HFFc6 (cell line): ENCODE results near the gene UPK3B. TPM values are rescaled to one million over a fixed set of nuclear protein-coding genes. Genes with fewer than 3 reads are reported as not detected.
"Not testable (repeated sequence)": the region's sequence is repeated elsewhere in the genome, so short reads cannot be mapped to it uniquely, and the experiment has no call there.

Experiments
- DNase-seq: peaks from one replicate; pipeline ENCODE4 v3.0.0-alpha.2; 2018
- H3K27ac Mint-ChIP-seq: 2 replicates; pipeline ENCODE4 v1.8.0; 2020; ENCODE audit warnings: mild to moderate bottlenecking, mixed read lengths
- H3K27me3 Mint-ChIP-seq: 2 replicates; pipeline ENCODE4 v1.8.0; 2021; ENCODE audit warnings: mild to moderate bottlenecking, moderate library complexity, mixed read lengths; ENCODE audit not compliant: insufficient read depth
- H3K36me3 Mint-ChIP-seq: 2 replicates; pipeline ENCODE4 v1.8.0; 2021; ENCODE audit warnings: low read depth, mixed read lengths
- H3K4me1 Mint-ChIP-seq: 2 replicates; pipeline ENCODE4 v1.8.0; 2020; ENCODE audit warnings: low read depth, mixed read lengths
- H3K4me3 Mint-ChIP-seq: 2 replicates; pipeline ENCODE4 v1.8.0; 2020; ENCODE audit warnings: mild to moderate bottlenecking, moderate library complexity, mixed read lengths
- H3K9me3 Mint-ChIP-seq: 2 replicates; pipeline ENCODE4 v1.8.0; 2020; ENCODE audit warnings: mild to moderate bottlenecking, mixed read lengths
- CTCF ChIP-seq: fragments of 200-600 bp; sonication (generic); IDR thresholded peaks from 2 replicates; pipeline ENCODE4 v1.5.0; 2021; ENCODE audit warnings: antibody characterized with exemption, mild to moderate bottlenecking
- total RNA-seq, 6 experiments: library from RNA; stranded (reverse); fragmentation: NEBNext Ultra II Directional; extraction: Animal tissue kit (Norgen Biotek cat#: 25700); gene quantifications; 2 replicates in 1 of 6; 3 replicates in 5 of 6; pipeline ENCODE4 v1.2.3, GENCODE V29; 2021

The UPK3B gene
- total RNA-seq, 6 experiments from 2014 or later: 0.41 TPM; not detected in 5

- H3K27ac Mint-ChIP-seq, H3K36me3 Mint-ChIP-seq, H3K4me1 Mint-ChIP-seq, DNase-seq, H3K9me3 Mint-ChIP-seq, H3K4me3 Mint-ChIP-seq, H3K27me3 Mint-ChIP-seq: not testable (repeated sequence)
These were observed 11.0 kb upstream of the UPK3B start for GRCh38 chr7:76499201-76499923.

GRCh38 chr7:76499924-76500241, 10.5 kb upstream of the UPK3B start:
- not testable (repeated sequence) for H3K36me3 Mint-ChIP-seq, H3K9me3 Mint-ChIP-seq, H3K4me1 Mint-ChIP-seq, DNase-seq, H3K27me3 Mint-ChIP-seq, H3K4me3 Mint-ChIP-seq, H3K27ac Mint-ChIP-seq

GRCh38 chr7:76502224-76502623, 8.1 kb upstream of the UPK3B start:
- H3K27ac Mint-ChIP-seq, H3K36me3 Mint-ChIP-seq, H3K4me1 Mint-ChIP-seq, H3K27me3 Mint-ChIP-seq, DNase-seq, H3K9me3 Mint-ChIP-seq, H3K4me3 Mint-ChIP-seq: not testable (repeated sequence)

GRCh38 chr7:76502836-76503235, 7.5 kb upstream of the UPK3B start:
- H3K36me3 Mint-ChIP-seq, H3K27ac Mint-ChIP-seq, H3K4me1 Mint-ChIP-seq, DNase-seq, H3K27me3 Mint-ChIP-seq, H3K9me3 Mint-ChIP-seq, H3K4me3 Mint-ChIP-seq: not testable (repeated sequence)

- H3K4me1 Mint-ChIP-seq, H3K27me3 Mint-ChIP-seq, H3K9me3 Mint-ChIP-seq, H3K36me3 Mint-ChIP-seq, DNase-seq, H3K27ac Mint-ChIP-seq, H3K4me3 Mint-ChIP-seq: not testable (repeated sequence)
These were observed 7.1 kb upstream of the UPK3B start for GRCh38 chr7:76503244-76503643.

GRCh38 chr7:76504351-76505167, 5.8 kb upstream of the UPK3B start:
- H3K27ac Mint-ChIP-seq, DNase-seq, H3K36me3 Mint-ChIP-seq, H3K4me3 Mint-ChIP-seq, H3K4me1 Mint-ChIP-seq, H3K9me3 Mint-ChIP-seq, H3K27me3 Mint-ChIP-seq: not testable (repeated sequence)

GRCh38 chr7:76505168-76506080, 4.9 kb upstream of the UPK3B start:
- no peaks in the 10 kb centered on the region; the same call in 1 of the 2 replicates for H3K27me3 Mint-ChIP-seq
- H3K4me1 Mint-ChIP-seq: no peaks in the 10 kb centered on the region
- peaks cover 5% of the 10 kb centered on the region for H3K36me3 Mint-ChIP-seq
- no peaks in the 10 kb centered on the region for H3K9me3 Mint-ChIP-seq
- no peak for DNase-seq
- H3K4me3 Mint-ChIP-seq: no peak overlapping the region
- H3K27ac Mint-ChIP-seq: no peak overlapping the region
- no peak for TF ChIP-seq CTCF

- Mint-ChIP-seq H3K27me3 (no peaks in the 10 kb centered on the region; the same call in 1 of the 2 replicates), H3K36me3 (peaks cover 5% of the 10 kb centered on the region), H3K9me3 (no peaks in the 10 kb centered on the region), H3K27ac (no peak overlapping the region), H3K4me3 (no peak overlapping the region), H3K4me1 (no peaks in the 10 kb centered on the region)
- TF ChIP-seq CTCF: no peak
- no peak for DNase-seq
These were observed 4.3 kb upstream of the UPK3B start for GRCh38 chr7:76506081-76506440.

- H3K27me3 Mint-ChIP-seq, DNase-seq, H3K36me3 Mint-ChIP-seq, H3K4me1 Mint-ChIP-seq, H3K4me3 Mint-ChIP-seq, H3K27ac Mint-ChIP-seq, H3K9me3 Mint-ChIP-seq: not testable (repeated sequence)
These were observed 3.7 kb upstream of the UPK3B start for GRCh38 chr7:76506643-76507042.
